ENCODE measurements around the gene CHRD.
"Not testable (repeated sequence)": the region's sequence is repeated elsewhere in the genome, so short reads cannot be mapped to it uniquely, and the experiment has no call there.

The CHRD gene

DNA sequence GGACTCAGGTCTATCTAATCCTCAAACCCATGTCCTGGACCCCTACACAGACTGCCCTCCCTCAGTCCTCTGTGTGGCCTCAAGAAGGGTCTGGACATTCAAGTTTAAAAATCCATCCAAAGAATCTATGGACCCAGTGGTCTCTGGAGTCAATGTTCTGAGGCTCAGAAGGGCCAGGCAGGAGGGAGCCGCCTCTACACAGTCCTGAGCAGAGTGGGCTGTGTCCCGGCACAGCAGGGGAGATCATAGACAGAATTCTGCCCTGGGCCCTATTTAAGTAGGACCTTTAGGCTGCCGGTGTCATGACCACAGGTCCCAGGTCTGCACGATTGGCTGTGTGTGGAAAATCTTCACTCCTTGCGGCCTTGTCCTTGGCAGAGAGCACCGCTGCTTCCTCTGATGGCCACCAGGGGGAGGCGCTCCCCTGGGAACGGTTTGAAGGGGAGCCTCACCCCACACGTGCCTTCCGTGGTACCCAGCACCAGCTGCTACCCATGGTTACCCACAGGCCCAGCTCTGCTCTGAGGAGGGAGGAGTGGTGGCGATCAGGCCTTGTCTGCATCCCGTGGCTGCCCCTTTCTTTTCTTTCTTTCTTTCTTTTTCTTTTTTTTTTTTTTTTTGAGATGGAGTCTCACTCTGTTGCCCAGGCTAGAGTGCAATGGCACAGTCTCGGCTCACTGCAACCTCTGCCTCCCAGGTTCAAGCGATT is 37.9 kb downstream of the CHRD start:
- peak overlapping the region; percentile 15 for H3K9ac ChIP-seq (ENCODE audit: insufficient read length, low read depth)
- no peaks in the 10 kb centered on the region for H3K27me3 ChIP-seq (ENCODE audit: insufficient read depth, insufficient read length)
- H3K4me1 ChIP-seq (ENCODE audit: insufficient read depth, insufficient read length), result peaks cover 11% of the 10 kb centered on the region
- DNase-seq (ENCODE audit: low read depth, low spot score), result peak; percentile 36
- H3K36me3 ChIP-seq (ENCODE audit: insufficient read depth, insufficient read length, low read length), result no peaks in the 10 kb centered on the region
- H3K4me3 ChIP-seq (ENCODE audit: insufficient read length, low read depth), result no peak overlapping the region
- peaks cover 9% of the 10 kb centered on the region; the same call in 1 of the 2 replicates for H3K9me3 ChIP-seq (ENCODE audit: insufficient read depth, low read length)
- TF ChIP-seq YY1 (IDR thresholded peaks at IDR 0.05; ENCODE audit: insufficient read depth, insufficient read length) (no peak), ZNF274 (IDR thresholded peaks at IDR 0.05; ENCODE audit: low read depth, low read length) (no peak), SUZ12 (IDR thresholded peaks at IDR 0.05; ENCODE audit: extremely low read depth, insufficient read depth, insufficient read length) (no peak)

DNA sequence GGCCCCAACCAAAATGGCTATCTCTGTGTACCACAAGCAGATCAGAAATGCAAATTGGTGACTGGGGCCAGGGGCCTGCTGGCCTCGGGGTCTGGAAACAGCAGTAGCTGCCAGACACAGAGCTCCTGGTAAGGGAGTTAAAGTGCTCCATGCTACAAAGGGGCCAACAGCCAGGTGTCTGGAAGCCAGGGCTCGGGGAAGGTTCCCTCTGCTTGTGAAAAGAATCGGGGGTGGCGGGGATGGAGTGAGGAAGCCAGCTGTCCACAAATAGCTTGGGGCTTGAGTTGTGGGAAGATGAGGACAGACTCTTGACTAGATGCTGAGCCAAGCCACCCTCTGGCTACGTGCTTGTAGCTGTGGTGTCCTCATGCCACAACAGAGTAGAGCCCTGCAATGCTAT is 39.3 kb downstream of the CHRD start:
- peaks cover 11% of the 10 kb centered on the region for H3K4me1 ChIP-seq (ENCODE audit: insufficient read depth, insufficient read length)
- no peak overlapping the region for H3K4me3 ChIP-seq (ENCODE audit: insufficient read length, low read depth)
- no peaks in the 10 kb centered on the region for H3K36me3 ChIP-seq (ENCODE audit: insufficient read depth, insufficient read length, low read length)
- DNase-seq (ENCODE audit: low read depth, low spot score), result no peak
- peaks cover 11% of the 10 kb centered on the region; the same call in 1 of the 2 replicates for H3K9me3 ChIP-seq (ENCODE audit: insufficient read depth, low read length)
- H3K27me3 ChIP-seq (ENCODE audit: insufficient read depth, insufficient read length), result no peaks in the 10 kb centered on the region
- TF ChIP-seq SUZ12 (IDR thresholded peaks at IDR 0.05; ENCODE audit: extremely low read depth, insufficient read depth, insufficient read length) (no peak), YY1 (IDR thresholded peaks at IDR 0.05; ENCODE audit: insufficient read depth, insufficient read length) (no peak), ZNF274 (IDR thresholded peaks at IDR 0.05; ENCODE audit: low read depth, low read length) (no peak)
- no peak overlapping the region for H3K9ac ChIP-seq (ENCODE audit: insufficient read length, low read depth)

DNA sequence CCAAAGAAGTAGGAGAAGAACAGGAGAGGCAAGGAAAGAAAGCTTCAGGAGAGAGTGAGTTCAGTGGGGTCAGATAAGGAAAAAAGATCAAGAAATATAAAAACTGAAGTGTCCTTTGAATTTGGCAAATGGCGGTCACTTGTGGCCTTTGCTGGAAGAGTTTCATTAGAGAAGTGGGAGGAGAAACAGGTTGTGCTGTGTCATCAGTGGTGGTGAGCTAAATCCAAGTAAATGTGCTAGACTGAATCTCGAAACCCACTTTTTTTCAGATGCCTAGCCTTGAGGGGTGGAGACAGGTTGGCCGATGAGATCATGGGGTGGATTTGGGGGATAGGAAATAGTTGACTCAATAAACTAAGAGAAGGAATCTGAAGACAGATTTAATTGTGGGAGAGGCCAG is 43.7 kb downstream of the CHRD start:
- no peak overlapping the region for H3K9ac ChIP-seq (ENCODE audit: insufficient read length, low read depth)
- peaks cover 11% of the 10 kb centered on the region; the same call in 1 of the 2 replicates for H3K9me3 ChIP-seq (ENCODE audit: insufficient read depth, low read length)
- no peaks in the 10 kb centered on the region for H3K36me3 ChIP-seq (ENCODE audit: insufficient read depth, insufficient read length, low read length)
- no peaks in the 10 kb centered on the region for H3K27me3 ChIP-seq (ENCODE audit: insufficient read depth, insufficient read length)
- H3K4me3 ChIP-seq (ENCODE audit: insufficient read length, low read depth), result no peak overlapping the region
- peaks cover 2% of the 10 kb centered on the region for H3K4me1 ChIP-seq (ENCODE audit: insufficient read depth, insufficient read length)
- DNase-seq (ENCODE audit: low read depth, low spot score), result no peak
- TF ChIP-seq YY1 (IDR thresholded peaks at IDR 0.05; ENCODE audit: insufficient read depth, insufficient read length), result no peak
- TF ChIP-seq SUZ12 (IDR thresholded peaks at IDR 0.05; ENCODE audit: extremely low read depth, insufficient read depth, insufficient read length), result no peak

DNA sequence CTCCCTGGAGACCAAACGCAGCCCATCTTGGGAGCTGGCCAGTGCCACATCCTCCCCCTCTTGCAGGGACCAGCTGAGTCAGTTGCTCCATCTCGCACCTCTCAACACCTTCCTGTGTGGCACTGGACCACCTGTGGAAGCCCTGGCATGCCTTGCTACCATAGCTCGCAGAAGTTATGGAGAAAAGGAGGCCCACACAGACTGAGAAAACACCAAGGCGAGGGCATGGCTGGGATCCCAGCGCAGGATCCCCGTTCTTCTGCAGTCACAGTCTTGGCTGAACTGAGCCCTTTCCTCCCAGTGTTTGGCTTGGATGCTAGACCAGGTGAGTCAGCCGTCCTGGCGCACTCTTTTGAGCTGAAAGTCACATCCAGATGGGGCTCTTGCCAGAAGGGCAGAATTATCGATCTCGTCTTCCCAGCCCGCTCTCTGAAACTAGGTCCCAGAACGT is 46.9 kb downstream of the CHRD start:
- no peak for TF ChIP-seq SUZ12 (IDR thresholded peaks at IDR 0.05; ENCODE audit: extremely low read depth, insufficient read depth, insufficient read length)
- TF ChIP-seq ZNF274 (IDR thresholded peaks at IDR 0.05; ENCODE audit: low read depth, low read length), result no peak
- no peak for TF ChIP-seq YY1 (IDR thresholded peaks at IDR 0.05; ENCODE audit: insufficient read depth, insufficient read length)
- no peaks in the 10 kb centered on the region for H3K27me3 ChIP-seq (ENCODE audit: insufficient read depth, insufficient read length)
- DNase-seq (ENCODE audit: low read depth, low spot score), result no peak
- no peak overlapping the region for H3K4me3 ChIP-seq (ENCODE audit: insufficient read length, low read depth)
- peaks cover 11% of the 10 kb centered on the region; the same call in 1 of the 2 replicates for H3K9me3 ChIP-seq (ENCODE audit: insufficient read depth, low read length)
- H3K9ac ChIP-seq (ENCODE audit: insufficient read length, low read depth), result no peak overlapping the region
- no peaks in the 10 kb centered on the region for H3K36me3 ChIP-seq (ENCODE audit: insufficient read depth, insufficient read length, low read length)
- peaks cover 4% of the 10 kb centered on the region for H3K4me1 ChIP-seq (ENCODE audit: insufficient read depth, insufficient read length)

DNA sequence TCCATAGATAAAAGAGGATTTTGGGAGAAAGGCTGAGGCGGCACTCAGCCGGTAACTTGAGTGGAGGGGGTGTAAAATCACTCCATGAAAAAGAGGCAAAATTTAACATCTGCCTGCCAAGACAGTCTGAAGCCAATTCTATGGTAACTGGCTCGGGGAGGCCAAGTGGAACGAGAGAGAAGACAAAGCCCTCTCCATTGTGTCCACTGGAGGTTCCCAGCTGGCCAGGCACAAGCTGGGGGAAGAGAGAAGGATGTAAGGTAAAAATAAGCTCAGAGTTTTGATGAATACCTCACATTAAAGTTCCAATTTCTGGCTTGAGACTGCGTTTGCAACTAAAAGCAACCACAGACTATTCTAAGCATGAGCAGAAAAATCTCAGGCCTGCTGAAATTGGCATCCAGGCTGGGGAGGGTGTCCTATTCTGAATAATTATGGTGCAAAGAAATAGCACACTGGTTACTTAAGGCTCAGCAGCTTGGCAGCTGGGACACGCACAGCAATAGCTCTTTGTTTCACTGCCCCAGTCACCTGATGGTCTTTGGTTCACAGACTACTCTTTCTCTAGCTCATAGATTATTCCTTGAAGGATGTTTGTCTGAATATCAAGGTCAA is 48.8 kb downstream of the CHRD start:
- no peak for TF ChIP-seq ZNF274 (IDR thresholded peaks at IDR 0.05; ENCODE audit: low read depth, low read length)
- TF ChIP-seq SUZ12 (IDR thresholded peaks at IDR 0.05; ENCODE audit: extremely low read depth, insufficient read depth, insufficient read length), result no peak
- TF ChIP-seq YY1 (IDR thresholded peaks at IDR 0.05; ENCODE audit: insufficient read depth, insufficient read length), result no peak
- no peaks in the 10 kb centered on the region for H3K9me3 ChIP-seq (ENCODE audit: insufficient read depth, low read length)
- no peaks in the 10 kb centered on the region for H3K27me3 ChIP-seq (ENCODE audit: insufficient read depth, insufficient read length)
- DNase-seq (ENCODE audit: low read depth, low spot score), result no peak
- peaks cover 4% of the 10 kb centered on the region for H3K4me1 ChIP-seq (ENCODE audit: insufficient read depth, insufficient read length)
- H3K9ac ChIP-seq (ENCODE audit: insufficient read length, low read depth), result peak overlapping the region; percentile 10
- H3K36me3 ChIP-seq (ENCODE audit: insufficient read depth, insufficient read length, low read length), result no peaks in the 10 kb centered on the region
- H3K4me3 ChIP-seq (ENCODE audit: insufficient read length, low read depth), result no peak overlapping the region

DNA sequence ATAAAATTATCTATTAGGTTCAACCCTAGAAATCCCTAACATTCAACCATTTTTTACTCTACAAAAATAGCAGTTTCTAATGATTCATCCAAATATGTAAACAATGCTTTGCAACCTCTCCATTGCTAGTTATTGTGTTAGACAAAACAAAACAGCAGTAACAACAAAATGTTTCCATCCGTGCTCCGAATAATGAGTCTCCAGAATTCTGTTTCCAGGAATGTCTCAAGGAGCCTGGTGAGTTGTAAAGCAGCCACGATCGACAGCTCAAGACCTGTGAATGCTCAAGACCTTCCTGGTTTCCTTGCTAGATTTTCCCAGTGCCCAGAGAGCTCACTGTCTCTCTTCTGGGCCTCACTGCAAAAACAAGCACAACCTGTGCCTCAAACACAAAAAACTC is 49.9 kb downstream of the CHRD start:
- Histone ChIP-seq H3K4me3 (ENCODE audit: insufficient read length, low read depth) (no peak overlapping the region), H3K9ac (ENCODE audit: insufficient read length, low read depth) (no peak overlapping the region), H3K9me3 (ENCODE audit: insufficient read depth, low read length) (no peaks in the 10 kb centered on the region), H3K27me3 (ENCODE audit: insufficient read depth, insufficient read length) (no peaks in the 10 kb centered on the region), H3K4me1 (ENCODE audit: insufficient read depth, insufficient read length) (peaks cover 4% of the 10 kb centered on the region), H3K36me3 (ENCODE audit: insufficient read depth, insufficient read length, low read length) (no peaks in the 10 kb centered on the region)
- no peak for TF ChIP-seq YY1 (IDR thresholded peaks at IDR 0.05; ENCODE audit: insufficient read depth, insufficient read length)
- DNase-seq (ENCODE audit: low read depth, low spot score), result no peak

DNA sequence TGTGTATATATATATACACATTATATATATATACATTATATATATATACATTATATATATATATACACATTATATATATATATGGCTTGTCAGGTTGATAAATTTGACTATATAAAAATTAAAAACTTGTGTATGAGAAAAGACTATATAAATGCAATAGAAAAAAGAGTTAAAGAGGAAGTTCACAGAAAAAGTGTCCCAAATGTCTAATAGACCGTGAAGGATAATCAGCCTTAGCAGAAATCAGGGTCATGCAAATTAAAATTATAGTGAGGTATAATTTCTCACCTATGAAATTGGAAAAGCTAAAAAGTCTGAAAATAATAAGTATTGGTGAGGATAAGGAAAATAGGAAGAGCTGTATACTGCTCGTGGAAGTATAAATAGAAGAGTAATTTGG is 51.1 kb downstream of the CHRD start:
- DNase-seq (ENCODE audit: low read depth, low spot score), result no peak
- Histone ChIP-seq H3K9me3 (ENCODE audit: insufficient read depth, low read length) (no peaks in the 10 kb centered on the region), H3K9ac (ENCODE audit: insufficient read length, low read depth) (no peak overlapping the region), H3K4me3 (ENCODE audit: insufficient read length, low read depth) (no peak overlapping the region), H3K36me3 (ENCODE audit: insufficient read depth, insufficient read length, low read length) (no peaks in the 10 kb centered on the region), H3K4me1 (ENCODE audit: insufficient read depth, insufficient read length) (peaks cover 4% of the 10 kb centered on the region), H3K27me3 (ENCODE audit: insufficient read depth, insufficient read length) (no peaks in the 10 kb centered on the region)
- TF ChIP-seq SUZ12 (IDR thresholded peaks at IDR 0.05; ENCODE audit: extremely low read depth, insufficient read depth, insufficient read length), result no peak
- no peak for TF ChIP-seq YY1 (IDR thresholded peaks at IDR 0.05; ENCODE audit: insufficient read depth, insufficient read length)
- TF ChIP-seq ZNF274 (IDR thresholded peaks at IDR 0.05; ENCODE audit: low read depth, low read length), result no peak

DNA sequence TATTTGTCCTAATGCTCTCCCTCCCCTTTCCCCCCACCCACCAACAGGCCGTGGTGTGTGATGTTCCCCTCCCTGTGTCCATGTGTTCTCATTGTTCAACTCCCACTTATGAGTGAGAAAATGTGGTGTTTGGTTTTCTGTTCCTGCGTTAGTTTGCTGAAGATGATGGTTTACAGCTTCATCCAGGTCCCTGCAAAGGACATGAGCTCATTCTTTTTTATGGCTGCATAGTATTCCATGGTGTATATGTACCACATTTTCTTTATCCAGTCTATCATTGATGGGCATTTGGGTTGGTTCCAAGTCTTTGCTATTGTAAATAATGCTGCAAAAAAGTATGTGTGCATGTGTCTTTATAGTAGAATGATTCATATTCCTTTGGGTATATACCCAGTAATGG is 53.3 kb downstream of the CHRD start:
- not testable (repeated sequence) for H3K9ac ChIP-seq (ENCODE audit: insufficient read length, low read depth); H3K4me3 ChIP-seq (ENCODE audit: insufficient read length, low read depth); H3K4me1 ChIP-seq (ENCODE audit: insufficient read depth, insufficient read length); DNase-seq (ENCODE audit: low read depth, low spot score); H3K27me3 ChIP-seq (ENCODE audit: insufficient read depth, insufficient read length); H3K9me3 ChIP-seq (ENCODE audit: insufficient read depth, low read length); H3K36me3 ChIP-seq (ENCODE audit: insufficient read depth, insufficient read length, low read length)
